ENCODE results near the gene PRKCE.

PRKCE gene

GRCh38 chr2:45778720-45779171 lies 127.3 kb downstream of the PRKCE start:
- no peak overlapping the region for H3K4me3 ChIP-seq (ENCODE audit: low read depth, low read length)
- TF ChIP-seq, protein P1, sequence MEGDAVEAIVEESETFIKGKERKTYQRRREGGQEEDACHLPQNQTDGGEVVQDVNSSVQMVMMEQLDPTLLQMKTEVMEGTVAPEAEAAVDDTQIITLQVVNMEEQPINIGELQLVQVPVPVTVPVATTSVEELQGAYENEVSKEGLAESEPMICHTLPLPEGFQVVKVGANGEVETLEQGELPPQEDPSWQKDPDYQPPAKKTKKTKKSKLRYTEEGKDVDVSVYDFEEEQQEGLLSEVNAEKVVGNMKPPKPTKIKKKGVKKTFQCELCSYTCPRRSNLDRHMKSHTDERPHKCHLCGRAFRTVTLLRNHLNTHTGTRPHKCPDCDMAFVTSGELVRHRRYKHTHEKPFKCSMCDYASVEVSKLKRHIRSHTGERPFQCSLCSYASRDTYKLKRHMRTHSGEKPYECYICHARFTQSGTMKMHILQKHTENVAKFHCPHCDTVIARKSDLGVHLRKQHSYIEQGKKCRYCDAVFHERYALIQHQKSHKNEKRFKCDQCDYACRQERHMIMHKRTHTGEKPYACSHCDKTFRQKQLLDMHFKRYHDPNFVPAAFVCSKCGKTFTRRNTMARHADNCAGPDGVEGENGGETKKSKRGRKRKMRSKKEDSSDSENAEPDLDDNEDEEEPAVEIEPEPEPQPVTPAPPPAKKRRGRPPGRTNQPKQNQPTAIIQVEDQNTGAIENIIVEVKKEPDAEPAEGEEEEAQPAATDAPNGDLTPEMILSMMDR (IDR thresholded peaks at IDR 0.05; ENCODE audit: borderline replicate concordance, insufficient read depth, low read depth, low read length) = peak; percentile 61; the same call in 1 of the 2 replicates

- TF ChIP-seq, protein P1 (IDR thresholded peaks at IDR 0.05; ENCODE audit: borderline replicate concordance, insufficient read depth, low read depth, low read length) = no peak
These were observed 129.3 kb downstream of the PRKCE start for GRCh38 chr2:45780541-45781463.

GRCh38 chr2:45781464-45781811 lies 130.0 kb downstream of the PRKCE start:
- H3K4me3 ChIP-seq (ENCODE audit: low read depth, low read length) = no peak overlapping the region
- TF ChIP-seq, protein P1 (IDR thresholded peaks at IDR 0.05; ENCODE audit: borderline replicate concordance, insufficient read depth, low read depth, low read length) = no peak

More at GRCh38 chr2:45780541-45781463, 129.3 kb downstream of the PRKCE start:
- no peak overlapping the region for H3K4me3 ChIP-seq (ENCODE audit: low read depth, low read length)

- TF ChIP-seq, protein P1 (IDR thresholded peaks at IDR 0.05; ENCODE audit: borderline replicate concordance, insufficient read depth, low read depth, low read length) = no peak
- no peak overlapping the region for H3K4me3 ChIP-seq (ENCODE audit: low read depth, low read length)
These were observed 131.0 kb downstream of the PRKCE start for GRCh38 chr2:45782436-45782835.

GRCh38 chr2:45782986-45783385 lies 131.5 kb downstream of the PRKCE start:
- no peak overlapping the region for H3K4me3 ChIP-seq (ENCODE audit: low read depth, low read length)
- TF ChIP-seq, protein P1 (IDR thresholded peaks at IDR 0.05; ENCODE audit: borderline replicate concordance, insufficient read depth, low read depth, low read length) = no peak

DNA sequence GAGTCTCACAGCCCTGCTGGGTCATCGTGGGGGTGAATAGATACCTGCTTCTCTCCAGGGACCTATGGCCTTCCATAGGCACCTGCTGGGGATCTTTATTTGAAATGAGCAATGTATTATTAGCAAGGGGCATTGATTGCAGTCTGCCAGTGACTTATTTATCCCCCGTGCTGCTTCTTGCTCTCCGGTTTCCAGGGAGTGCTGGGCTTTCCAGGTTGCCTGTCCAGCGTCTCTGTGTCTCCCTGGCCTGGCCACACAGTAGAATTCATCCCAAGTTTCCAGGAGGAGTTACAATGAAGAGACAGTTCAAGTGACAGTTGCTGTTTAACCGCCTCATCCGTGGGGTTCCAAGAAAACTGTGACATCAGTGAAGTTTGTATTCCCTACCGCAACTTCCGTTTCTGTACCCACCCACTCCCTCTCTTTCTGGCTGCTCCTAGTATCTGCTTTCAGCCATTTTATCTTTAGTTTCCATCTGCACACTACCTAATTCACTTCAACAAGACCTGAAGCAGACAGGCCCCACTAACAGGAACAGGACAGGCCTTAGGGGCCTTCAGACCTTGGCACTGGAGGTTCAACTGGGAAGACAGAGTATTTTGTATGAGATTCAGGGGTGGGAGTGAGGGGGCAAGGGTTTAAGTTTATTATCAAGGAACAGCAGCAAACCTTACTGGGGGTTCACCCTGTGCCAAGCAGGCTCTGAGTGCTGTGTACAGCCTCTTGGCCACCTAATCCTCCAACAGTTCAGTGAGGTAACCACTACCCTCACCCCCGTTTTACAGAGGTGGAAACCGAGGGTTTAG lies 134.8 kb downstream of the PRKCE start:
- H3K4me3 ChIP-seq (ENCODE audit: low read depth, low read length) = no peak overlapping the region
- TF ChIP-seq, protein P1 (IDR thresholded peaks at IDR 0.05; ENCODE audit: borderline replicate concordance, insufficient read depth, low read depth, low read length) = no peak
